Trophoblast cell (in vitro differentiated cells and primary cell): Measurements from ENCODE around the gene RBM45. TPM values are rescaled to one million over a fixed set of nuclear protein-coding genes. Genes with fewer than 3 reads are reported as not detected.
A peak's percentile ranks its signal among the peaks of the same experiment; 100 is the strongest.

ENCODE experiments used
- DNase-seq, 2 donors: peaks; one replicate each; pipeline ENCODE4 v3.0.0-alpha.2; 2016
- H2AFZ ChIP-seq: 2 replicates; pipeline ENCODE4 v1.6.1; 2013; ENCODE audit warnings: low read length, moderate library complexity, mild to moderate bottlenecking; ENCODE audit not compliant: insufficient read depth, poor library complexity
- H2AK5ac ChIP-seq: 2 replicates; pipeline ENCODE4 v1.6.1; 2013; ENCODE audit warnings: mild to moderate bottlenecking, low read length
- H2BK120ac ChIP-seq: 2 replicates; pipeline ENCODE4 v1.6.1; 2013; ENCODE audit warnings: low read length, mild to moderate bottlenecking, moderate library complexity; ENCODE audit not compliant: insufficient read depth, poor library complexity
- H2BK12ac ChIP-seq: 2 replicates; pipeline ENCODE4 v1.6.1; 2013; ENCODE audit warnings: mild to moderate bottlenecking, low read length, moderate library complexity
- H2BK5ac ChIP-seq: 2 replicates; pipeline ENCODE4 v1.6.1; 2013; ENCODE audit warnings: low read length, low read depth, moderate library complexity, mild to moderate bottlenecking; ENCODE audit not compliant: poor library complexity
- H3K14ac ChIP-seq: 2 replicates; pipeline ENCODE4 v1.6.1; 2013; ENCODE audit warnings: mild to moderate bottlenecking, low read length
- H3K18ac ChIP-seq: 2 replicates; pipeline ENCODE4 v1.6.1; 2013; ENCODE audit warnings: mild to moderate bottlenecking, low read length
- H3K23ac ChIP-seq: 2 replicates; pipeline ENCODE4 v1.6.1; 2013; ENCODE audit warnings: low read length
- H3K27ac ChIP-seq: 2 replicates; pipeline ENCODE4 v1.5.1; 2013; ENCODE audit warnings: low read depth, mild to moderate bottlenecking, inconsistent platforms, low read length, moderate library complexity
- H3K27me3 ChIP-seq: 2 replicates; pipeline ENCODE4 v1.6.1; 2013; ENCODE audit warnings: inconsistent platforms, mild to moderate bottlenecking, low read length, moderate library complexity; ENCODE audit not compliant: insufficient read depth
- H3K36me3 ChIP-seq, 2 experiments: 1 replicate in 1 of 2; 2 replicates in 1 of 2; pipeline ENCODE4 v1.6.1; 2013; ENCODE audit warnings: low read length in 2 of 2, mild to moderate bottlenecking in 2 of 2, moderate library complexity in 1 of 2; ENCODE audit not compliant: insufficient read depth in 2 of 2, control insufficient read depth in 1 of 2
- H3K4ac ChIP-seq: 2 replicates; pipeline ENCODE4 v1.6.1; 2013; ENCODE audit warnings: low read depth, mild to moderate bottlenecking, low read length, moderate library complexity
- H3K4me1 ChIP-seq, 2 experiments: 1 replicate in 1 of 2; 2 replicates in 1 of 2; pipeline ENCODE4 v1.6.1; 2013; ENCODE audit warnings: low read length in 2 of 2, mild to moderate bottlenecking in 2 of 2, moderate library complexity in 1 of 2; ENCODE audit not compliant: insufficient read depth in 2 of 2, control insufficient read depth in 1 of 2
- H3K4me2 ChIP-seq: 2 replicates; pipeline ENCODE4 v1.6.1; 2013; ENCODE audit warnings: inconsistent platforms, mild to moderate bottlenecking, low read length, moderate library complexity
- H3K4me3 ChIP-seq: 2 replicates; pipeline ENCODE4 v1.5.1; 2013; ENCODE audit warnings: mild to moderate bottlenecking, low read depth, low read length, inconsistent platforms
- H3K79me1 ChIP-seq: one replicate; pipeline ENCODE4 v1.6.1; 2013; ENCODE audit warnings: low read length
- H3K79me2 ChIP-seq: 2 replicates; pipeline ENCODE4 v1.6.1; 2013; ENCODE audit warnings: low read length, mild to moderate bottlenecking; ENCODE audit not compliant: control insufficient read depth, insufficient read depth, poor library complexity
- H3K9ac ChIP-seq: 2 replicates; pipeline ENCODE4 v1.6.1; 2013; ENCODE audit warnings: mild to moderate bottlenecking, low read length
- H3K9me3 ChIP-seq: 2 replicates; pipeline ENCODE4 v1.6.1; 2013; ENCODE audit warnings: low read depth, mild to moderate bottlenecking, control low read depth, inconsistent platforms, low read length; ENCODE audit not compliant: insufficient read depth
- H4K12ac ChIP-seq: 2 replicates; pipeline ENCODE4 v1.6.1; 2013; ENCODE audit warnings: low read depth, mild to moderate bottlenecking, low read length, moderate library complexity
- H4K8ac ChIP-seq: 2 replicates; pipeline ENCODE4 v1.6.1; 2013; ENCODE audit warnings: low read depth, mild to moderate bottlenecking, low read length, moderate library complexity
- H4K91ac ChIP-seq: one replicate; pipeline ENCODE4 v1.6.1; 2013; ENCODE audit warnings: low read depth, mild to moderate bottlenecking, low read length, moderate library complexity
- WGBS: extraction: QIAGEN DNeasy Blood & Tissue Kit; methylation state at CpG from one replicate; pipeline ENCODE4 v1.1.7; 2013; ENCODE audit warnings: missing lambda C conversion rate; ENCODE audit not compliant: insufficient read length, insufficient coverage; ENCODE audit errors: extremely low coverage; 5-methylcytosine and 5-hydroxymethylcytosine counted together
- polyA plus RNA-seq: library from polyadenylated mRNA; stranded (reverse); fragments of 200-250 nt; gene quantifications from 2 replicates; pipeline ENCODE4 v1.2.3, GENCODE V29; 2013

Gene RBM45
- 10.3 and 11.5 TPM in 2 replicates for polyA plus RNA-seq

GRCh38 chr2:178112202-178113152 is at the start of gene RBM45:
TSS of gene RBM45 (plus strand) at chr2:178112437. CDS start at chr2:178112547, 110 bp downstream.
- peak within 1 kb of the TSS; percentile 83 for H3K4me3 ChIP-seq
- H2BK5ac ChIP-seq: no peak within 1 kb of the TSS
- H3K4me1 ChIP-seq: peaks cover 0 to 4% of the 10 kb centered on the region in 2 experiments
- H3K27ac ChIP-seq: no peak within 1 kb of the TSS
- no peak within 1 kb of the TSS for H3K23ac ChIP-seq
- peak within 1 kb of the TSS; percentile 70 for H3K4me2 ChIP-seq
- peaks cover 3% of the 10 kb centered on the region for H3K79me1 ChIP-seq
- H3K14ac ChIP-seq: peak within 1 kb of the TSS; percentile 75
- peak; percentile 97 to 99 for DNase-seq
- peaks cover 4% of the 10 kb centered on the region for H3K79me2 ChIP-seq
- peak within 1 kb of the TSS; percentile 82 for H4K12ac ChIP-seq
- H4K91ac ChIP-seq: peak within 1 kb of the TSS; percentile 52
- H3K27me3 ChIP-seq: no peaks in the 10 kb centered on the region
- H4K8ac ChIP-seq: peak within 1 kb of the TSS; percentile 90
- peaks cover 0 to 2% of the 10 kb centered on the region in 2 experiments for H3K36me3 ChIP-seq
- H2BK12ac ChIP-seq: no peak within 1 kb of the TSS
- H3K9ac ChIP-seq: peak within 1 kb of the TSS; percentile 28
- peak within 1 kb of the TSS; percentile 84 for H2AFZ ChIP-seq
- H3K18ac ChIP-seq: peak within 1 kb of the TSS; percentile 56
- no peaks in the 10 kb centered on the region for H3K9me3 ChIP-seq
- no peak within 1 kb of the TSS for H2AK5ac ChIP-seq
- peak within 1 kb of the TSS; percentile 17 for H2BK120ac ChIP-seq
- WGBS: no CpG with 5 or more reads among the region's 60 CpGs
- no peak within 1 kb of the TSS for H3K4ac ChIP-seq

GRCh38 chr2:178066324-178066723 is 45.9 kb upstream of the RBM45 start:
- H2BK5ac ChIP-seq: no peak overlapping the region
- no peak overlapping the region for H2AK5ac ChIP-seq
- H2BK120ac ChIP-seq: no peak overlapping the region
- H3K79me2 ChIP-seq: no peaks in the 10 kb centered on the region
- H3K9ac ChIP-seq: no peak overlapping the region
- H3K4me3 ChIP-seq: no peak overlapping the region
- no peak overlapping the region for H3K23ac ChIP-seq
- no peak overlapping the region for H3K4ac ChIP-seq
- H3K27me3 ChIP-seq: no peaks in the 10 kb centered on the region
- H3K4me1 ChIP-seq: no peaks in the 10 kb centered on the region
- H4K12ac ChIP-seq: no peak overlapping the region
- H2AFZ ChIP-seq: no peak overlapping the region
- peaks cover 2% of the 10 kb centered on the region for H3K9me3 ChIP-seq
- H3K36me3 ChIP-seq: no peaks in the 10 kb centered on the region
- no CpG with 5 or more reads among the region's 3 CpGs for WGBS
- H3K27ac ChIP-seq: no peak overlapping the region
- no peak overlapping the region for H3K18ac ChIP-seq
- DNase-seq: no peak
- no peak overlapping the region for H4K91ac ChIP-seq
- no peak overlapping the region for H3K14ac ChIP-seq
- H3K79me1 ChIP-seq: no peaks in the 10 kb centered on the region
- no peak overlapping the region for H4K8ac ChIP-seq
- H3K4me2 ChIP-seq: no peak overlapping the region
- no peak overlapping the region for H2BK12ac ChIP-seq

- Histone ChIP-seq H3K9ac (no peak overlapping the region), H3K79me1 (no peaks in the 10 kb centered on the region), H3K36me3 (no peaks in the 10 kb centered on the region), H3K4me3 (no peak overlapping the region), H3K18ac (no peak overlapping the region), H3K4me1 (no peaks in the 10 kb centered on the region), H2BK12ac (no peak overlapping the region), H3K9me3 (peaks cover 2% of the 10 kb centered on the region), H2BK120ac (no peak overlapping the region), H2AK5ac (no peak overlapping the region), H2AFZ (no peak overlapping the region), H3K4ac (no peak overlapping the region), H3K4me2 (no peak overlapping the region), H4K91ac (no peak overlapping the region), H3K14ac (no peak overlapping the region), H3K79me2 (no peaks in the 10 kb centered on the region), H2BK5ac (no peak overlapping the region), H4K12ac (no peak overlapping the region), H3K27me3 (no peaks in the 10 kb centered on the region), H4K8ac (no peak overlapping the region), H3K27ac (no peak overlapping the region), H3K23ac (no peak overlapping the region)
- DNase-seq: no peak
- no CpG with 5 or more reads among the region's 1 CpG for WGBS
Measured at GRCh38 chr2:178066890-178067669, 45.2 kb upstream of the RBM45 start.

- H3K79me2 ChIP-seq: no peaks in the 10 kb centered on the region
- no peak for DNase-seq
- no peak overlapping the region for H3K4me2 ChIP-seq
- no peak overlapping the region for H3K4ac ChIP-seq
- H3K9ac ChIP-seq: no peak overlapping the region
- H3K79me1 ChIP-seq: no peaks in the 10 kb centered on the region
- H3K27ac ChIP-seq: no peak overlapping the region
- H3K23ac ChIP-seq: no peak overlapping the region
- no peak overlapping the region for H2AK5ac ChIP-seq
- no peak overlapping the region for H2AFZ ChIP-seq
- no peak overlapping the region for H3K4me3 ChIP-seq
- H3K4me1 ChIP-seq: peaks cover 4 to 5% of the 10 kb centered on the region in 2 experiments
- H3K18ac ChIP-seq: no peak overlapping the region
- H4K8ac ChIP-seq: no peak overlapping the region
- H4K91ac ChIP-seq: no peak overlapping the region
- H3K9me3 ChIP-seq: peaks cover 2% of the 10 kb centered on the region
- H3K14ac ChIP-seq: no peak overlapping the region
- no peak overlapping the region for H2BK120ac ChIP-seq
- H2BK12ac ChIP-seq: no peak overlapping the region
- H2BK5ac ChIP-seq: no peak overlapping the region
- H4K12ac ChIP-seq: no peak overlapping the region
- H3K36me3 ChIP-seq: no peaks in the 10 kb centered on the region
- no peaks in the 10 kb centered on the region for H3K27me3 ChIP-seq
- WGBS: no CpG with 5 or more reads among the region's 1 CpG
Measured at GRCh38 chr2:178068823-178069454, 43.3 kb upstream of the RBM45 start.
